Measurements from ENCODE around the gene TMEM169. TPM values are rescaled to one million over a fixed set of nuclear protein-coding genes. Genes with fewer than 3 reads are reported as not detected.

The TMEM169 gene
- total and polyA plus RNA-seq, 7 donors, result 0.80 to 1.4 (median 0.95) TPM; not detected in 3

DNA sequence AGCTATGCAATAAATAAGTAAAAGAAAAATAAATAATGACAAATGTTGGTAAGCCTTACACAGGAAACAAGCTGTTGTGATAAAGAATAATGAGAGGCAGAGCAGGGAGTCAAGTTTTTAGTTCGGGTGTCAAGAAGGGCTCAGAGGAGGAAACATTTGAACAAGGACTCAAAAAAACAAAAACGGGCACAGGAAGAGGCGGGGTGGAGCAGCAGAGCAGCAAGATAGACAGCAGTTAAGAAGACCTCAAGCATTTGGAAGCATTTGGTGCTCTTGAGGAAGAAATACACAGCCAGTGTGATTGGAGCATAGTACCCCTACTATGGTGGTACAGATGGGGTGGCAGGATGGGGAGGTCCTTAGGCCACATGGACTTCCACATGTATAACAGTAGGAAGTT, 2.8 kb downstream of the TMEM169 start:
- Histone ChIP-seq H3K9me3 (no peaks in the 10 kb centered on the region), H3K4me3 (no peak overlapping the region), H3K36me3 (no peaks in the 10 kb centered on the region), H3K27me3 (no peaks in the 10 kb centered on the region), H3K4me1 (peaks cover 0 to 19% (median 14%) of the 10 kb centered on the region in 4 donors), H3K27ac (no peak overlapping the region)
- TF ChIP-seq POLR2A (IDR thresholded peaks at IDR 0.05) (no peak), POLR2AphosphoS5 (IDR thresholded peaks at IDR 0.05) (no peak), EP300 (IDR thresholded peaks at IDR 0.05) (no peak), CTCF (IDR thresholded peaks at IDR 0.05) (no peak)
- 48 to 75% methylated on average over 3 of the region's 3 CpGs for WGBS, 2 donors
- DNase-seq, result no peak
- intact Hi-C loops (cut with DNase I), result no loop called here

DNA sequence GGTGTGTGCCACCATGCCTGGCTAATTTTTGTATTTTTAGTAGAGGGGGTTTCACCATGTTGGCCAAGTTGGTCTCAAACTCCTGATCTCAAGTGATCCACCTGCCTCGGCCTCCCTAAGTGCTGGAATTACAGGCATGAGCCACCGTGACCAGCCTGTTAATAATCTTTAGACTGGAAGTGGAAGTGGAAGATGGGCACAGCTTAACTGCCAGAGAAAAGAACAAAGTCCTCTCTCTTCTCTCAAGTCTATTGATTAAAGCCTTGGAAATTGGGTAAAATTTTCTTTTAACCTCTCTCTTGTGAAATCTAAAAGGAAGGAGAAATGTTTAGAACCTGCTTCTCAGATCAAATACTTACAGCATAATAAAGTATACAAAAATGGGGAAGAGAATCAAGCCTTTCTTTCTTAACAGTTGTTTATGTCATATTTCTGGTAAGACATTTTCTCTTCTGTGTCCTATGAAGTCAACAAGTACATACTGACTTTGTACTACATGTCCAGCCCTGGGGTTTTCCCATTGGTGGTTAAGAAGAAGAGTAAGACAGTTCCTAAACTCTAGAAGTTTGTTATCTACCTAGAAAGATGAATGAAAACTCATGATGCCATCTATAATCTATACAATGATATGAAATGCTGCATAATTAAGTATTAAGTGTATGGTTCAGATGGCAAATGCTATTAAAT, 4.6 kb downstream of the TMEM169 start:
- Histone ChIP-seq H3K27ac (no peak overlapping the region), H3K9me3 (no peaks in the 10 kb centered on the region), H3K36me3 (no peaks in the 10 kb centered on the region), H3K4me3 (no peak overlapping the region), H3K27me3 (no peaks in the 10 kb centered on the region), H3K4me1 (peaks cover 0 to 12% (median 6%) of the 10 kb centered on the region in 4 donors)
- DNase-seq, result no peak
- TF ChIP-seq EP300 (IDR thresholded peaks at IDR 0.05) (no peak), POLR2A (IDR thresholded peaks at IDR 0.05) (no peak), POLR2AphosphoS5 (IDR thresholded peaks at IDR 0.05) (no peak), CTCF (IDR thresholded peaks at IDR 0.05) (no peak)
- intact Hi-C loops (cut with DNase I), result no loop called here
- WGBS, 2 donors, result 65 to 86% methylated on average over 2 of the region's 2 CpGs

DNA sequence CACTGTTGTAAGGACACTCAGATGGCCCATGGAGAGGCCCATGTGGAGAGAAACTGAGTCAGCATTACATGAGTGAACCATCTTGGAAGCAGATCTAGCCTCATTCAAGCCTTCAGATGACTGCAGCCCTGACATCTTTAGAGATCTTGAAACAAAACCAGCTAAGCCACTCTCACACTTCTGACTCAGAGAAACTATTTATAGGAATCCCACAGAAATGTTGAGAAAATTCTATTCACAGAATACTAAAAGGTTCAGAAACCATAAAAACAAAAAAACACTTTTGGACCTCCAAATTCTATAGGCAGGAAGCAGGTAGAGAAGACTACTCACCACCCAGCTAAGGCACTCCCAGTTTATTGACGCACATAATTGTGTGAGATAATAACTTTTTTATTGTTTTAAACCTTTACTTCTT, 8.7 kb downstream of the TMEM169 start:
- 17 to 69% methylated on average over 1 of the region's 1 CpG for WGBS, 2 donors

GRCh38 chr2:216092646-216093045, 10.9 kb downstream of the TMEM169 start:
- Histone ChIP-seq H3K4me1 (no peaks in the 10 kb centered on the region), H3K27ac (no peak overlapping the region), H3K36me3 (no peaks in the 10 kb centered on the region), H3K27me3 (no peaks in the 10 kb centered on the region), H3K9me3 (no peaks in the 10 kb centered on the region), H3K4me3 (no peak overlapping the region)
- no peak for TF ChIP-seq POLR2AphosphoS5 (IDR thresholded peaks at IDR 0.05)
- no peak for TF ChIP-seq CTCF (IDR thresholded peaks at IDR 0.05)
- TF ChIP-seq POLR2A (IDR thresholded peaks at IDR 0.05), result no peak
- TF ChIP-seq EP300 (IDR thresholded peaks at IDR 0.05), result no peak
- intact Hi-C loops (cut with DNase I), result no loop called here
- DNase-seq, result no peak
- 76 to 88% methylated on average over 2 of the region's 2 CpGs for WGBS, 2 donors

More for the DNA sequence above, 8.7 kb downstream of the TMEM169 start:
- no peak for TF ChIP-seq EP300 (IDR thresholded peaks at IDR 0.05)
- no peak for TF ChIP-seq POLR2AphosphoS5 (IDR thresholded peaks at IDR 0.05)
- TF ChIP-seq CTCF (IDR thresholded peaks at IDR 0.05), result no peak
- Histone ChIP-seq H3K4me1 (no peaks in the 10 kb centered on the region), H3K36me3 (no peaks in the 10 kb centered on the region), H3K27me3 (no peaks in the 10 kb centered on the region), H3K27ac (no peak overlapping the region), H3K4me3 (no peak overlapping the region), H3K9me3 (no peaks in the 10 kb centered on the region)
- DNase-seq, result no peak
- intact Hi-C loops (cut with DNase I), result no loop called here

DNA sequence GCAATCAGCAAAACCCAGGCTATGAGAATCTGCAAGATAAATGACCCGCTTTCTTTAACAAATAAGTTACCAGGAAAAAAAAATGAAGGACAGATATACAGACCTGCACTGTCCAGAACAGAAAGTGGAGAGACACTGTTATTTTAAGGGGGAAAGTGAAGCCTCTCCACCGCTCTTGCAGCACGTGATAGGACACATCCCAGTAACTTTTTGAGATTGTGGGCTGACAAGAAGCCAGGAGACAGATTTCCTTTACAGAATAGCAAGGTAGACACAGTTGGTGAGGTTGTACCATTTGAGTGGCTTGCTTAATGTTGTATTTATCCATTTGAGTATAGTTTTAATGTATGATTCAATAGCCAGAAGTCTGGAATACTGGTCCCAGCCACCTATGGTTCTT, 13.0 kb downstream of the TMEM169 start:
- Histone ChIP-seq H3K9me3 (no peaks in the 10 kb centered on the region), H3K4me1 (no peaks in the 10 kb centered on the region), H3K27ac (no peak overlapping the region), H3K27me3 (no peaks in the 10 kb centered on the region), H3K4me3 (no peak overlapping the region), H3K36me3 (no peaks in the 10 kb centered on the region)
- 79 to 93% methylated on average over 3 of the region's 3 CpGs for WGBS, 2 donors
- intact Hi-C loops (cut with DNase I), result no loop called here
- no peak for DNase-seq
- no peak for TF ChIP-seq POLR2AphosphoS5 (IDR thresholded peaks at IDR 0.05)
- no peak for TF ChIP-seq CTCF (IDR thresholded peaks at IDR 0.05)
- no peak for TF ChIP-seq POLR2A (IDR thresholded peaks at IDR 0.05)
- TF ChIP-seq EP300 (IDR thresholded peaks at IDR 0.05), result no peak
